Activated CD4-positive, alpha-beta T cell treated with anti-CD3 and anti-CD28 coated beads, Interleukin-2, amount 50 U/mL, for 48 hours (primary cell): ENCODE results near the gene MYBPC2.
A peak's percentile ranks its signal among the peaks of the same experiment; 100 is the strongest.

Experiments used
- DNase-seq, 2 experiments: peaks; one replicate each; pipeline ENCODE4 v3.0.0-alpha.2; 2020

Gene MYBPC2

GRCh38 chr19:50505856-50506611, 73.3 kb downstream of the MYBPC2 start:
- no peak for DNase-seq

- no peak for DNase-seq
Observed at GRCh38 chr19:50506700-50507099, 74.0 kb downstream of the MYBPC2 start.

- no peak for DNase-seq
Observed at GRCh38 chr19:50507376-50507775, 74.7 kb downstream of the MYBPC2 start.

GRCh38 chr19:50508843-50509190, 76.1 kb downstream of the MYBPC2 start:
- no peak for DNase-seq

GRCh38 chr19:50509366-50509765, 76.7 kb downstream of the MYBPC2 start:
- no peak for DNase-seq

- no peak for DNase-seq
Observed at GRCh38 chr19:50510121-50510670, 77.5 kb downstream of the MYBPC2 start.

- no peak for DNase-seq
Observed at GRCh38 chr19:50510700-50511068, 78.0 kb downstream of the MYBPC2 start.

DNA sequence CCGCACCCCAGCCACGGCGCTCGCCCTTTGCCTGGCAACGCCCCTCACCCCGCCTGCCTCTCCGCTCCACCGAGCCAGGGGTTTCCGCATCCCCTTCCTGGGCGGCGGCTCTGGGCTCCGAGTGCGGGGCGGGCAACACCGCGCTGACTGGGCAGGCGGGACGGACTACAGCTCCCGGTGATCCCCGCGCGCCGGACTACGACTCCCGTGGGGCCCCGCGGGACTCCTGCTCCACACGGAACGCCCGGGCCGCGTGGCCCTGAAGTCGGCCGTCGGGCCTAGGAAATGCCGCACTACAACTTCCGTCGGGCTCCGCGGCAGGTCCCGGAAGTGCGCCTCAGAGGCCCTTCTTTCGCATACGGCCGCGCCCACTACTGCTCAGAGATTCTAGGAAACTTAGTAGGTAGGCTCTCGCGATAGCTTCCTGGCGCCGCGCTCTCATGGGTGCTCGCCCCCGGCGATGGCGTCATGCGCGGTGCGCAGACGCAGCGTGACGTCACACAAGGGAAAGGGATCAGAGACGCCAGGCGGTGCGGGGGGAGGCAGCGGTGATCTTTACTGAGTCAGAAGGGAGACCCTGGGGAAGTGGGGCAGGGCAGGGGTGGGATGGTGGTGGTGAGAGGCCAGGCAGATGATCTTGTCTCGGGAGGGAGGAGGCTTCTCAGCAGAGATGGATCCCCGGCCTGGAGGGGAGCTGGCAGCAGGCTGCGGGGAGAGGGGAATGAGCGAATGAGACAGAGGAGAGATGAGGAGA, 78.6 kb downstream of the MYBPC2 start, which contains the start of gene JOSD2:
JOSD2 (minus strand) TSS at position 123 of the 754 bp plus-strand sequence. CDS start 760 bp downstream, outside the sequence.
- peak; percentile 94 to 95 for DNase-seq

DNA sequence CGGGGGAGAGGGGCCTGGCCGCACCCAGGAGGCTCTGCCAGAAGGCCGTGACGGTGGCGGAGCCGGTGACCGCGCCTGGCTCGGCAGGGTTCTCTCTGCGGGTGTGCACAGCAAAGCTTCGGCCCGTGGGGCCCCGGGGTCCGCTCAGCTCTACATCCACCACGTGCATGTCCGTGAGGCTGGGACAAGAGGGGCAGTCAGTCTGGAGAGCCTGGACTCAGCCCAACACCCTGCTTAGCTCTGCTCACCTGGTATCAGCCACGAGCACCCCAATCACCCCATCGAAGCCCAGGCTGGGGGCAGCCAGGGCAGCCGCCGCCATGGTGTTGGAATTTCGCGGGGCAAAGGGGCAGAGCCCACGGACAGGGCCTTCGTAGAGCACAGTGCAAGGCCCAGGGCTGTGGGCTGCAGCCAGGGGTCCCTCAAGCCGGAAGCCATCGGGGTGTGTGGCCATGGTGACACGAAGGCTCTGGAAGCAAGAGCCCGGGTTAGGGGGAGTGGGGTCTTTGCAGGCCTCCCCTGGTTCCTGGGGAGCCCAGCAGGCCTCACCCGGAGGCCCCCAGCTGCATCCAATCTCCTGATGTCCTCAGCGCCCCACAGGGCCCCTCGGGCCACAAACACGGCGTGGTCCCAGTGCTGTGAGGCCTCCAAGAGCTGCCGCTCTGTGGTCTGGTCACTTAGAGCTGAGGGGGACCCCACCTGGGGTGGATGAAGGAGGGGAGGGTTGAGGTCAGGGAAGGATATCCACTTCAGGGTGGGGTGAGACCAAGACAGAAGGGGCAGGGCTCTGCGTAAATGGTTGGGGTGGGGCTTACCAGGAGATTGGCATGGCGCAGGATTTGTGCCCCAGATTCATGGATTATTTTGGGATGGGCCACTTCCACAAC, 79.7 kb downstream of the MYBPC2 start:
- DNase-seq: no peak

DNA sequence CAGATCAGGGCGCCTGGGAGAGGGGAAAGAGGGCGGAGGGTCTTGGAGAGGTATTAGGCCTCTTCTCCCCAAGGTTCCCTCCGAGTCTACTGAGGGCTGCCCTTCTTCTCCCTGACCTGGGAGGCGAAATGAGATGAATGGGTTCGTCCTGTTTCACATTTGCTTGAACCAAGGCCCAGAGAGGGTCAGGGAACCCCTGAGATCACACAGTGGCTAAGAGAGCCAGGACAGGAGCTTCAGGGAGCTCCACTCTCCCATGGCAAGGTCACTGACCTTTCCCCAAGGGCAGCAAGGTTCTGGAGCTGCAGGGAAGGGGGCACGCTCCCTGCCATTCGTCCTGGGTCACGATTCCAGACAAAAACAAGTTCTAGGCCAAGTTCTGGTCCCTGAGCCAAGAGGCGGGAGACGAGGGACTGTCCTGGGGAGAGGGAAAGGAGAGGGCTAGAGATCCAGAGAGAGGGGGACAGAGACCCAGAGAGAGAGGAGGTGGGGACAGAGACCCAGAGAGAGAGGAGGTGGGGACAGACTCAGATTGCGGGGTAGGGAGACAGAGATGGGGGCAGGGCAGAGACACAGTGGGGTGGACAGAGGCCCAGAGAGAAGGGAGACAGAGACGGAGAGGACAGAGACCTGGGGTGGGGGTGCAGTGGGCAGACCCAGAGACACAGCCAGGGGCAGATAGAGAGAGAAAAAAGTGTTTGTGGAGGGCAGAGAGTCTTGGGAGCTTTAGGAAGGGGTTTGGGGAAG, 80.5 kb downstream of the MYBPC2 start:
- no peak for DNase-seq

GRCh38 chr19:50513746-50514345, 81.2 kb downstream of the MYBPC2 start, which contains the start of gene ASPDH:
TSS of gene ASPDH (minus strand) at chr19:50513913. CDS start at chr19:50513823, 90 bp downstream.
- no peak for DNase-seq

DNA sequence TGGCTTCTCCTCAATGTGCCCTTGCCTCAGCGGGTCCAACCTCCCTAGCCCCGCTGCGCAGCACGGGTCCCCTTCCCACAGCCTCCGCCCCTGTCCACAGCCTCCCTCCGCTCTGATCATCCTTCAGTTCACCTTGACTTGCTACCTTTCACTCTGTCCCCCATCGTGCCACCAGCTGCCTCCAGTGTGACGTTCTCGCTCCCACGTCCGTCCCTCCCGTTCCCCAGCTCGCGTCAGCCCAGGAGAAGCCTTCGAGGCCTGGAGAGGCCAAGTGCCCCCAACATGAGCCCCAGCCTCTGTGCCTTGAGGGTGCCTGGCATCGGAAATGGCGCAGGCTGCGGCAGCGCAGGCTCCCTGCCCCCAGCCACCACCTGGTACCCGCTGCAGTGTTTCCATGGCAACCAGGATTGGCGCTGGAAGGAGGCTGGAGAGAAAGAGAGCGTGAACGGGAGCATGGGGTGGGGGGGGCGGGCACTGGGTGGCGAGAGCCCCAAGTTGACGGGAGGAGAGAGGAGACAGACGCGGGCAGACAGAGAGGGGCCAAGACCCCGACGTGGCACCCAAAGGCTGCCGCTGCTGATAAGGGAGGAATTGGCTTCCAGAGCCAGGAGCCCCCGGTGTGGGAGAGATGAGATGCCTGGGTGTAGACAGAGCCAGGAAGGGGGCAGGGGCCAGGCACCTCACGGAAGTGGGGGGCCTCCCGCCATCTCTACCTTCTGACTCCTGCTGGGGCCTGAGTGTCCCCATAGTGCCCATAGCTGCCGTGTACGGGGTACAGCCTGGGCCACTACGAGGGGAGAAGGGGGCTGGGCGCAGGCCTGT, 81.9 kb downstream of the MYBPC2 start:
- no peak for DNase-seq

DNA sequence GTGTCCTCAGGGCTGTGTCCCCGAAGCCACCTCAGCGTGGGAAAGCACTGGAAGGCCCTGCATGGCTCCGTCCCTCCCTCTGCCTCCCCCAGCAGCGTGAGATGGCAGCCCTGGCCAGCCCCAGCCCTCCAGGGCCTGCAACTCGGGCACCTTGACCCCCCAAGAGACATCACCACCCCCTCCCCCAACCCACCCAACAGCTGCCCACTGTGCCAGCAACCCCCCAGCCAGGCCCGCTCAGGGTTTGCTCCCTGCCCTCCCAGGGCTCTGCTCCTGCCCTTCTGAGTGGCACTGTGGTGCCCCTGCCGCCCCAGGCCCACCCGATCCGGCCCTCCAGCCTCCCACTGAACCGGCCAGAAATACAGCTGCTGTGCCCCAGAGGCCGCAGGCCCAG, 82.5 kb downstream of the MYBPC2 start:
- no peak for DNase-seq
